GM12878 (cell line): ENCODE data around the gene TARBP2. TPM values are rescaled to one million over a fixed set of nuclear protein-coding genes. Genes with fewer than 3 reads are reported as not detected.

ENCODE experiments used
- ATAC-seq: fragments of 200-7000 bp; cut with Tn5 transposase; 3 replicates; pipeline ENCODE4 v1.9.1; 2020; ENCODE audit warnings: mild to moderate bottlenecking, moderate library complexity
- BruUV-seq: library from RNA; stranded (reverse); fragments of 400-500 nt; replicated peaks from 2 replicates; lab custom pipeline; 2021; lab: Mats Ljungman, UMichigan
- CTCF ChIA-PET: fragments of 300-600 bp; sonication (Branson Sonifier 250); formaldehyde crosslinking; extraction: SDS; loops from one replicate; lab custom pipeline; 2021; ENCODE audit warnings: inconsistent platforms; lab: Yijun Ruan, JAX
- POLR2A ChIA-PET: fragments of 350-600 bp; formaldehyde crosslinking; extraction: SDS; loops from one replicate; lab custom pipeline; 2021; ENCODE audit warnings: inconsistent platforms; lab: Charles Lee
- RAD21 ChIA-PET: fragments of 300-600 bp; sonication (Branson Sonifier 250); formaldehyde crosslinking; loops from one replicate; lab custom pipeline; 2023; ENCODE audit warnings: antibody characterized with exemption; ENCODE audit not compliant: unreplicated experiment; lab: Charles Lee
- SMC1A ChIA-PET: fragments of 300-600 bp; sonication (Branson Sonifier 250); formaldehyde crosslinking; loops from one replicate; lab custom pipeline; 2023; ENCODE audit not compliant: unreplicated experiment, uncharacterized antibody; lab: Charles Lee
- DNase-seq: peaks from one replicate; pipeline ENCODE4 v3.0.0-alpha.2; 2011; ENCODE audit warnings: low read depth, low spot score
- FAIRE-seq: peaks from 3 replicates; lab custom pipeline; 2011; peaks lifted over from hg19 to GRCh38; lab: Jason Lieb, UNC
- H2AFZ ChIP-seq: 2 replicates; pipeline ENCODE4 v1.6.0; 2011; ENCODE audit warnings: low read depth, low read length, control low read depth; ENCODE audit not compliant: control insufficient read depth
- H3K27ac ChIP-seq: 2 replicates; pipeline ENCODE4 v1.5.1; 2011; ENCODE audit warnings: control low read depth; ENCODE audit not compliant: control insufficient read depth, insufficient read depth
- H3K27me3 ChIP-seq, 2 experiments: replicated peaks in 1 of 2; 2 replicates each; pipeline versions ENCODE4 v1.6.0 to v1.6.1; 2011; ENCODE audit warnings: low read length in 1 of 2; ENCODE audit not compliant: control insufficient read depth in 2 of 2, insufficient read depth in 2 of 2
- H3K36me3 ChIP-seq, 2 experiments: 2 replicates each; pipeline ENCODE4 v1.5.1; 2011; ENCODE audit warnings: low read length in 1 of 2; ENCODE audit not compliant: control insufficient read depth in 2 of 2, insufficient read depth in 2 of 2
- H3K4me1 ChIP-seq: 2 replicates; pipeline ENCODE4 v1.6.1; 2011; ENCODE audit warnings: mild to moderate bottlenecking, low read length, moderate library complexity, mixed read lengths; ENCODE audit not compliant: control insufficient read depth, insufficient read depth
- H3K4me2 ChIP-seq: 2 replicates; pipeline ENCODE4 v1.6.0; 2011; ENCODE audit warnings: control low read depth; ENCODE audit not compliant: control insufficient read depth, insufficient read depth
- H3K4me3 ChIP-seq: fragments of 200-600 bp; sonication (generic); 2 replicates; pipeline ENCODE4 v1.5.1; 2016
- H3K79me2 ChIP-seq: 2 replicates; pipeline ENCODE4 v1.6.0; 2011; ENCODE audit warnings: low read length; ENCODE audit not compliant: control insufficient read depth, insufficient read depth
- H3K9ac ChIP-seq: 2 replicates; pipeline ENCODE4 v1.8.0; 2011; ENCODE audit warnings: low read length, control low read depth, mixed read lengths; ENCODE audit not compliant: control insufficient read depth, insufficient read depth
- H3K9me3 ChIP-seq: replicated peaks from 3 replicates; pipeline ENCODE4 v1.5.1; 2011; ENCODE audit warnings: mild to moderate bottlenecking, low read length; ENCODE audit not compliant: control insufficient read depth, insufficient read depth
- H4K20me1 ChIP-seq: 2 replicates; pipeline ENCODE4 v1.6.0; 2011; ENCODE audit not compliant: control insufficient read depth, insufficient read depth
- BCL11A ChIP-seq: IDR thresholded peaks from 2 replicates; pipeline ENCODE4 v1.6.1; 2011; ENCODE audit warnings: low read depth, low read length
- CBX5 ChIP-seq: sonication (generic); IDR thresholded peaks from 2 replicates; pipeline ENCODE4 v1.6.1; 2016; ENCODE audit warnings: low read depth, moderate library complexity, mild to moderate bottlenecking, inconsistent platforms
- CTCF ChIP-seq, 3 experiments: IDR thresholded peaks in 2 of 3; conservative IDR thresholded peaks in 1 of 3; 2 replicates each; pipeline ENCODE4 v1.5.1; 2011; ENCODE audit warnings: low read depth in 3 of 3, low read length in 3 of 3, mild to moderate bottlenecking in 3 of 3, control low read depth in 2 of 3, moderate library complexity in 2 of 3, inconsistent platforms in 1 of 3, mixed read lengths in 1 of 3; ENCODE audit not compliant: control insufficient read depth in 2 of 3, insufficient read depth in 1 of 3; ENCODE audit errors: extremely low read depth in 1 of 3
- HDGF ChIP-seq: fragments of 450-650 bp; IDR thresholded peaks from 2 replicates; pipeline ENCODE4 v1.6.1; 2016; ENCODE audit warnings: antibody characterized with exemption
- MEF2A ChIP-seq: IDR thresholded peaks from 2 replicates; pipeline ENCODE4 v1.6.1; 2011; ENCODE audit warnings: low read depth, mild to moderate bottlenecking, low read length, moderate library complexity; ENCODE audit not compliant: insufficient read depth
- MEF2B ChIP-seq: fragments of 450-650 bp; IDR thresholded peaks from 2 replicates; pipeline ENCODE4 v1.6.1; 2018; ENCODE audit warnings: mild to moderate bottlenecking, moderate library complexity; ENCODE audit not compliant: partially characterized antibody, poor library complexity, severe bottlenecking
- NBN ChIP-seq: fragments of 450-650 bp; IDR thresholded peaks from 2 replicates; pipeline ENCODE4 v1.6.1; 2016
- NFYB ChIP-seq: IDR thresholded peaks from 2 replicates; pipeline ENCODE4 v1.6.1; 2011; ENCODE audit warnings: low read depth, mild to moderate bottlenecking, low read length, improper control_type of control experiment, moderate library complexity; ENCODE audit not compliant: insufficient read depth
- NRF1 ChIP-seq: conservative IDR thresholded peaks from 2 replicates; pipeline ENCODE4 v1.6.1; 2011; ENCODE audit warnings: mild to moderate bottlenecking, low read depth, low read length, improper control_type of control experiment
- PAX5 ChIP-seq: IDR thresholded peaks from 2 replicates; pipeline ENCODE4 v1.6.1; 2011; ENCODE audit warnings: low read depth, low read length, borderline replicate concordance
- PKNOX1 ChIP-seq: fragments of 450-650 bp; IDR thresholded peaks from 2 replicates; pipeline ENCODE4 v1.6.1; 2016; ENCODE audit warnings: mild to moderate bottlenecking
- RCOR1 ChIP-seq: conservative IDR thresholded peaks from 2 replicates; pipeline ENCODE4 v1.6.1; 2012; ENCODE audit warnings: low read depth, low read length, improper control_type of control experiment
- SIX5 ChIP-seq: IDR thresholded peaks from 2 replicates; pipeline ENCODE4 v1.6.1; 2011; ENCODE audit warnings: mild to moderate bottlenecking, low read depth, low read length, moderate library complexity; ENCODE audit not compliant: severe bottlenecking
- SUZ12 ChIP-seq: fragments of 200-600 bp; sonication (generic); IDR thresholded peaks from one replicate; pipeline ENCODE4 v1.6.1; 2018; ENCODE audit warnings: antibody characterized with exemption, mild to moderate bottlenecking; ENCODE audit not compliant: unreplicated experiment
- ZBED1 ChIP-seq: IDR thresholded peaks from 2 replicates; pipeline ENCODE4 v1.6.1; 2016; ENCODE audit warnings: borderline replicate concordance
- ZBTB4 ChIP-seq: fragments of 450-650 bp; formaldehyde crosslinking; IDR thresholded peaks from 2 replicates; pipeline ENCODE4 v1.4.0; 2022; ENCODE audit warnings: mild to moderate bottlenecking, moderate library complexity
- WGBS: methylation state at CpG from one replicate; pipeline ENCODE4 v1.1.6; 2016; ENCODE audit warnings: low lambda C conversion rate; ENCODE audit not compliant: insufficient replicate concordance, insufficient coverage; ENCODE audit errors: missing lambda C conversion rate; 5-methylcytosine and 5-hydroxymethylcytosine counted together
- in situ Hi-C: fragments of 300-500 bp; cut with MboI; formaldehyde crosslinking; loops from 9 replicates; pipeline ENCODE4 v1.14.3; 2018; ENCODE audit warnings: mixed read lengths
- intact Hi-C: fragments of 100-400 bp; cut with micrococcal nuclease; formaldehyde crosslinking; loops from one replicate; pipeline ENCODE4 v1.14.2; 2022; ENCODE audit not compliant: unreplicated experiment
- polyA plus RNA-seq, 11 experiments: library from polyadenylated mRNA; depleted of rRNA in 4 of 11; unstranded in 6 of 11; stranded (reverse) in 5 of 11; fragments of >200 nt; fragmentation: Nextera tagmentation in 4 of 11; fragmentation: Illumina TruSeq in 1 of 11; extraction: Ambion mirVana in 4 of 11; extraction: Trizol in 1 of 11; gene quantifications; 1 replicate in 1 of 11; 2 replicates in 10 of 11; pipeline versions ENCODE4 v1.2.1 to v1.2.3, GENCODE V29; 2011 to 2016; ENCODE audit warnings: inconsistent platforms in 2 of 11, missing spikeins in 2 of 11, low read depth in 1 of 11
- total RNA-seq, 4 experiments: library from RNA; depleted of rRNA in 3 of 4; stranded (reverse); fragments of >200 nt in 3 of 4; fragmentation: Illumina TruSeq in 1 of 4; extraction: Trizol in 1 of 4; gene quantifications; 2 replicates each; pipeline versions ENCODE4 v1.2.1 to v1.2.3, GENCODE V29; 2013 to 2021
- TF ChIP-seq, protein P1 (sequence below): fragments of 450-650 bp; IDR thresholded peaks from 2 replicates; pipeline ENCODE4 v1.6.1; 2017; ENCODE audit warnings: borderline replicate concordance

Gene TARBP2
- total and polyA plus RNA-seq, 10 of the 15 experiments (the other 5 are each of a cell fraction or from before 2014, with no cell fraction given) = 5.5 to 60.1 (median 36.8) TPM

DNA sequence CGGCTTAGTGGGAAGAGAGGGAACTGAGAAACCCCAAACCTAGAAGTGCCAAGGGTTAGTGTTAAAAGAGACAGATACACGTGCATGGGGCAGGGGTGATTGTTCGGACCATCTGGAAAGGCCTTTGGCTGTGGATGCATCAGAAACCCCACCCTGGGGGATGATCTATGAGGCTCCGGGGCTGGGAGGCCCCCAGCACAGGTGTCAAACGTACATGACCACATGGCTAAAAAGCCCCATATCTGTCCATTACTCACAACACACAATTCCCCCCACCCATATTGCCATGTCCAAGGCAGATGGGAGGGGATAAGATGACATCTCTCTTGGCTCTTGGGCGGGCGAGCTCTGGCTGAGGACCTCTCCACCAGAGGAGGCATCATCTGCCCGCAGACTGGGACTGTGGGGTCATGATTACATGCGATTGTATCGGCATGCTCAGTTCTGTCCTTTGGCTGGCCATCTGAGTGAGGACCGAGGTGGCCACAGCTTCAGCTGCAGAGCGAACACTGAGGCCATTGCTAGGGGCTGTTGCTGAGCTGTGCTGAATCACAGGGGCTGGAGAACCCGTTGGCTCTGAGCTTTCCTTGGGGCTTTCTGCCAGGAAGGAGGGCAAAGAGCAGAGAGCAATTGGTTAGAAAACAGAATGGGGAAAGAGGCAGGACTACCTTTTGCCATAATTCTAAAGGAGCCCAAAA is 15.8 kb downstream of the TARBP2 start:
- no peak for ATAC-seq
- H3K36me3 ChIP-seq = peaks cover 11 to 16% of the 10 kb centered on the region in 2 experiments; a peak in 3 of 4 replicates
- FAIRE-seq = no peak
- ChIA-PET SMC1A (interaction anchor here (1.4 kb wide), 1 partner anchor 172 kb away, joined by 3 read pairs; no protein-coding TSS in a partner anchor), CTCF (interaction anchor here (1.2 to 2.5 kb wide), 3 partner anchors 8 to 241 kb away, joined by 3 to 13 read pairs (median 4); partner anchors contain the start of gene ATP5MC2), RAD21 (no interaction called here), POLR2A (no interaction called here)
- no peaks in the 10 kb centered on the region for H3K4me1 ChIP-seq
- no peak overlapping the region for H3K4me2 ChIP-seq
- H2AFZ ChIP-seq = no peak overlapping the region
- H3K9ac ChIP-seq = no peak overlapping the region
- H3K79me2 ChIP-seq = no peaks in the 10 kb centered on the region
- no peaks in the 10 kb centered on the region for H3K27me3 ChIP-seq
- H4K20me1 ChIP-seq = no peaks in the 10 kb centered on the region
- intact Hi-C loops (no loop called here), in situ Hi-C loops (no loop called here)
- BruUV-seq = no TSS peak
- no peak for DNase-seq
- TF ChIP-seq SIX5 (no peak), MEF2A (no peak), CTCF (IDR thresholded peaks at IDR 0.05 in 2 of 3, conservative IDR thresholded peaks at IDR 0.05 in 1 of 3; ENCODE audit: control insufficient read depth in 2 of 3, extremely low read depth in 1 of 3, insufficient read depth in 1 of 3, low read depth in 3 of 3, low read length in 3 of 3) (no peak), NFYB (no peak), PAX5 (no peak), BCL11A (no peak), HDGF (no peak), NRF1 (no peak), NBN (no peak), ZBTB4 (CRISPR knock-in tag) (no peak), CBX5 (no peak), MEF2B (no peak), ZBED1 (no peak), RCOR1 (no peak), PKNOX1 (no peak), SUZ12 (no peak)
- TF ChIP-seq, protein P1, sequence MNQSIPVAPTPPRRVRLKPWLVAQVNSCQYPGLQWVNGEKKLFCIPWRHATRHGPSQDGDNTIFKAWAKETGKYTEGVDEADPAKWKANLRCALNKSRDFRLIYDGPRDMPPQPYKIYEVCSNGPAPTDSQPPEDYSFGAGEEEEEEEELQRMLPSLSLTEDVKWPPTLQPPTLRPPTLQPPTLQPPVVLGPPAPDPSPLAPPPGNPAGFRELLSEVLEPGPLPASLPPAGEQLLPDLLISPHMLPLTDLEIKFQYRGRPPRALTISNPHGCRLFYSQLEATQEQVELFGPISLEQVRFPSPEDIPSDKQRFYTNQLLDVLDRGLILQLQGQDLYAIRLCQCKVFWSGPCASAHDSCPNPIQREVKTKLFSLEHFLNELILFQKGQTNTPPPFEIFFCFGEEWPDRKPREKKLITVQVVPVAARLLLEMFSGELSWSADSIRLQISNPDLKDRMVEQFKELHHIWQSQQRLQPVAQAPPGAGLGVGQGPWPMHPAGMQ = no peak
- WGBS = 83% methylated on average over 13 of the region's 13 CpGs
- H3K4me3 ChIP-seq = no peak overlapping the region
- no peak overlapping the region for H3K27ac ChIP-seq
- H3K9me3 ChIP-seq = no peaks in the 10 kb centered on the region
